Caco-2 (cell line): Measurements from ENCODE around the gene RHBDD1. TPM values are rescaled to one million over a fixed set of nuclear protein-coding genes. Genes with fewer than 3 reads are reported as not detected.

ENCODE experiments used
- BruUV-seq: library from RNA; stranded (reverse); fragments of 400-500 nt; replicated peaks from 2 replicates; lab custom pipeline; 2021; lab: Mats Ljungman, UMichigan
- CTCF ChIA-PET: fragments of 300-600 bp; sonication (Branson Sonifier 250); formaldehyde crosslinking; loops from one replicate; lab custom pipeline; 2022; ENCODE audit warnings: antibody characterized with exemption; lab: Charles Lee
- POLR2A ChIA-PET: fragments of 300-600 bp; sonication (Branson Sonifier 250); formaldehyde crosslinking; loops from one replicate; lab custom pipeline; 2022; ENCODE audit warnings: antibody characterized with exemption; lab: Charles Lee
- DNase-seq, 2 experiments: peaks; one replicate each; pipeline versions ENCODE4 v3.0.0 to v3.0.0-alpha.2; 2020 to 2022
- H3K27me3 ChIP-seq: replicated peaks from 2 replicates; pipeline ENCODE4 v1.6.0; 2011; ENCODE audit warnings: low read length; ENCODE audit not compliant: control insufficient read depth, insufficient read depth
- H3K36me3 ChIP-seq: 2 replicates; pipeline ENCODE4 v1.5.1; 2011; ENCODE audit warnings: low read length; ENCODE audit not compliant: control insufficient read depth, insufficient read depth
- H3K4me1 ChIP-seq: fragments of 250-450 bp; sonication (Bioruptor Pico); 2 replicates; pipeline ENCODE4 v1.5.1; 2020; ENCODE audit warnings: mild to moderate bottlenecking
- H3K4me3 ChIP-seq: 2 replicates; pipeline ENCODE4 v1.5.1; 2011; ENCODE audit warnings: low read depth, mild to moderate bottlenecking, control low read depth, low read length
- H3K9me3 ChIP-seq: fragments of 250-450 bp; sonication (Bioruptor Pico); 2 replicates; pipeline ENCODE4 v1.5.1; 2020; ENCODE audit warnings: mild to moderate bottlenecking, moderate library complexity
- H3K27ac Mint-ChIP-seq: one replicate; pipeline ENCODE4 v1.8.0; 2022; ENCODE audit warnings: mixed read lengths; ENCODE audit not compliant: unreplicated experiment
- H3K27me3 Mint-ChIP-seq: one replicate; pipeline ENCODE4 v1.8.0; 2022; ENCODE audit warnings: mixed read lengths; ENCODE audit not compliant: insufficient read depth, unreplicated experiment
- H3K36me3 Mint-ChIP-seq: one replicate; pipeline ENCODE4 v1.8.0; 2022; ENCODE audit warnings: mild to moderate bottlenecking, mixed read lengths; ENCODE audit not compliant: insufficient read depth, unreplicated experiment
- H3K4me1 Mint-ChIP-seq: one replicate; pipeline ENCODE4 v1.8.0; 2022; ENCODE audit warnings: low read depth, mixed read lengths; ENCODE audit not compliant: unreplicated experiment
- H3K4me3 Mint-ChIP-seq: one replicate; pipeline ENCODE4 v1.8.0; 2022; ENCODE audit warnings: mild to moderate bottlenecking, moderate library complexity, mixed read lengths; ENCODE audit not compliant: unreplicated experiment
- H3K9me3 Mint-ChIP-seq: one replicate; pipeline ENCODE4 v1.8.0; 2022; ENCODE audit warnings: mixed read lengths; ENCODE audit not compliant: unreplicated experiment
- CTCF ChIP-seq, 2 experiments: fragments of 200-600 bp in 1 of 2; IDR thresholded peaks; 1 replicate in 1 of 2; 2 replicates in 1 of 2; pipeline versions ENCODE4 v1.5.1 to v1.8.0; 2011 to 2022; ENCODE audit warnings: antibody characterized with exemption in 1 of 2, control low read depth in 1 of 2, inconsistent platforms in 1 of 2, low read depth in 1 of 2, low read length in 1 of 2, mild to moderate bottlenecking in 1 of 2, moderate library complexity in 1 of 2; ENCODE audit not compliant: insufficient read depth in 1 of 2, severe bottlenecking in 1 of 2, unreplicated experiment in 1 of 2
- intact Hi-C: fragments of 100-400 bp; cut with micrococcal nuclease; formaldehyde crosslinking; loops from one replicate; pipeline ENCODE4 v1.10.0; 2022; ENCODE audit not compliant: unreplicated experiment
- total RNA-seq: library from RNA; stranded (reverse); gene quantifications from 2 replicates; pipeline ENCODE4 v1.2.3, GENCODE V29; 2022

Gene RHBDD1
- total RNA-seq, 1 experiment from 2014 or later, result 14.3 TPM

DNA sequence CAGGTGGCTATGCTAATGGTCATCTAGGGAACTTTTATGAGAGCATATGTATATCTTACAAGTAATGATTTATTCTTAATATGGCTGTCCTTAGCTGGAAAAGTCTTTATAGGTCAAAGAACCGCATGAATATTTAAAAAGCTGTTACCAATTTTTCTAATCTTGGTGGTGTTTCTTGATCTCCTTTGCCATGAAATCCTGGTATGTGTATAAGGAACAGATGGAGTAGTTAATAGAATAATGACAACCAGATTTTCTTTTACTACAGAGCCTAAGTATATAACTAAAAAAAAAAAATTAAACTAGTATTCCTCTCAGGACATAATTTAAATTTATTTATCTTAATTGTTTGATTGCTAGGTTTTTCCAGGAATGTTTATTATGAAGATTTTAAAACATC lies 74.5 kb downstream of the RHBDD1 start:
- Mint-ChIP-seq H3K4me1 (no peaks in the 10 kb centered on the region), H3K4me3 (no peak overlapping the region), H3K36me3 (no peaks in the 10 kb centered on the region), H3K27me3 (no peaks in the 10 kb centered on the region), H3K9me3 (no peaks in the 10 kb centered on the region), H3K27ac (no peak overlapping the region)
- Histone ChIP-seq H3K36me3 (no peaks in the 10 kb centered on the region), H3K4me3 (no peak overlapping the region), H3K27me3 (no peaks in the 10 kb centered on the region), H3K9me3 (no peaks in the 10 kb centered on the region), H3K4me1 (no peaks in the 10 kb centered on the region)
- intact Hi-C loops, result no loop called here
- POLR2A ChIA-PET, result no interaction called here
- TF ChIP-seq CTCF (IDR thresholded peaks at IDR 0.05; ENCODE audit: insufficient read depth in 1 of 2, low read depth in 1 of 2, low read length in 1 of 2, severe bottlenecking in 1 of 2, unreplicated experiment in 1 of 2), result no peak
- CTCF ChIA-PET, result no interaction called here
- BruUV-seq, result no TSS peak
- DNase-seq, result no peak

- intact Hi-C loops, result no loop called here
- no peaks in the 10 kb centered on the region for H3K27me3 ChIP-seq
- Mint-ChIP-seq H3K27ac (no peak overlapping the region), H3K4me3 (no peak overlapping the region), H3K36me3 (no peaks in the 10 kb centered on the region), H3K4me1 (no peaks in the 10 kb centered on the region), H3K9me3 (no peaks in the 10 kb centered on the region), H3K27me3 (no peaks in the 10 kb centered on the region)
- no peaks in the 10 kb centered on the region for H3K36me3 ChIP-seq
- ChIA-PET POLR2A (no interaction called here), CTCF (no interaction called here)
- no peaks in the 10 kb centered on the region for H3K9me3 ChIP-seq
- no peak for DNase-seq
- no peak for TF ChIP-seq CTCF (IDR thresholded peaks at IDR 0.05; ENCODE audit: insufficient read depth in 1 of 2, low read depth in 1 of 2, low read length in 1 of 2, severe bottlenecking in 1 of 2, unreplicated experiment in 1 of 2)
- no peak overlapping the region for H3K4me3 ChIP-seq
- no peaks in the 10 kb centered on the region for H3K4me1 ChIP-seq
- BruUV-seq, result no TSS peak
These were observed 76.1 kb downstream of the RHBDD1 start for GRCh38 chr2:226911932-226912331.

- no peak overlapping the region for H3K4me3 ChIP-seq
- H3K4me1 Mint-ChIP-seq, result no peaks in the 10 kb centered on the region
- H3K27ac Mint-ChIP-seq, result no peak overlapping the region
- H3K27me3 ChIP-seq, result no peaks in the 10 kb centered on the region
- H3K36me3 Mint-ChIP-seq, result no peaks in the 10 kb centered on the region
- no peak for TF ChIP-seq CTCF (IDR thresholded peaks at IDR 0.05; ENCODE audit: insufficient read depth in 1 of 2, low read depth in 1 of 2, low read length in 1 of 2, severe bottlenecking in 1 of 2, unreplicated experiment in 1 of 2)
- H3K4me3 Mint-ChIP-seq, result no peak overlapping the region
- H3K9me3 Mint-ChIP-seq, result no peaks in the 10 kb centered on the region
- no peak for DNase-seq
- intact Hi-C loops, result no loop called here
- POLR2A ChIA-PET, result no interaction called here
- CTCF ChIA-PET, result no interaction called here
- no peaks in the 10 kb centered on the region for H3K36me3 ChIP-seq
- no peaks in the 10 kb centered on the region for H3K27me3 Mint-ChIP-seq
- no peaks in the 10 kb centered on the region for H3K9me3 ChIP-seq
- no TSS peak for BruUV-seq
- no peaks in the 10 kb centered on the region for H3K4me1 ChIP-seq
These were observed 77.8 kb downstream of the RHBDD1 start for GRCh38 chr2:226913641-226914040.
